HS-5 (cell line): ENCODE data around the gene ROCK2.
"Not testable (repeated sequence)": the region's sequence is repeated elsewhere in the genome, so short reads cannot be mapped to it uniquely, and the experiment has no call there.

Source experiments
- DNase-seq: peaks from one replicate; pipeline ENCODE4 v3.0.0-alpha.2; 2012; ENCODE audit warnings: low read depth

ROCK2 gene

DNA sequence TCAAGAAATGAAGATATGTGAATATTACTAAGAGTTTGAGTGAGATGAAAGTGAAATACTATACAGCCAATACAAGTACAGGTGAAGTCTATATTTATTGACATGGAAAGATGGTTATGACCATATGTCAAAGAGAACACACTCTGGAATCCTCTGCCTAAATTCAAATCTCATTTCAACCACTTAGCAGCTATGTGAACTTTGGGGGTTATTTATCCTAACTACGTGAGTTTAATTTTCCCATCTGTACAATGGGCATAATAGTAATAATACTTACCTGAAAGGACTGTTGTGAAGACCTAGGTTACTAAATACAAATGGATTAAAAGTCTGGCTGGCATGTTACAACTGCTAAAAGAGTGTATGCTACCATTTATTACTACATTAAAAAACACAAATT, 79.6 kb downstream of the ROCK2 start:
- no peak for DNase-seq

GRCh38 chr2:11264007-11264406, 80.4 kb downstream of the ROCK2 start:
- no peak for DNase-seq

DNA sequence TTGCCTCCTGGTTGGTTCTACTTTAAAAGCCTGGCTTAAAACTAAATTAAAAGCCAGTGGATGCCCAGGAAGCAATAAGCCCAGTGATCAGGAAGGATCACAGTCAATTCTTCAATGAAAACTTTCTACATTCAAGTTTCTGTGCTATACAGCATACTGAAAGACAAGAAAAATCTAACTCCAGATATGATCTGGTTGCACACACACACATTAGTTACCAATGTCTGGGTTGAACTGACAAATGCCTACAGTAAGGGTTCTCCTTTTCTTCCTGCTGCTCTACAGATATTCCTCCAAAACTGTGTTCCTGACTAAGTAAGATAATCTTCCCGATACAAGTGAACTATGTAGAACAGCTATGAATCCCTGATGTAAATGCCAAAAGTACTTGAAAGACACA, 81.3 kb downstream of the ROCK2 start:
- DNase-seq = no peak

- not testable (repeated sequence) for DNase-seq
These were observed 82.0 kb downstream of the ROCK2 start for GRCh38 chr2:11262438-11262837.

GRCh38 chr2:11261564-11261963, 82.9 kb downstream of the ROCK2 start:
- not testable (repeated sequence) for DNase-seq

GRCh38 chr2:11260979-11261378, 83.5 kb downstream of the ROCK2 start:
- no peak for DNase-seq

GRCh38 chr2:11257964-11258363, 86.5 kb downstream of the ROCK2 start:
- DNase-seq = no peak

GRCh38 chr2:11257078-11257477, 87.4 kb downstream of the ROCK2 start:
- DNase-seq = no peak

DNA sequence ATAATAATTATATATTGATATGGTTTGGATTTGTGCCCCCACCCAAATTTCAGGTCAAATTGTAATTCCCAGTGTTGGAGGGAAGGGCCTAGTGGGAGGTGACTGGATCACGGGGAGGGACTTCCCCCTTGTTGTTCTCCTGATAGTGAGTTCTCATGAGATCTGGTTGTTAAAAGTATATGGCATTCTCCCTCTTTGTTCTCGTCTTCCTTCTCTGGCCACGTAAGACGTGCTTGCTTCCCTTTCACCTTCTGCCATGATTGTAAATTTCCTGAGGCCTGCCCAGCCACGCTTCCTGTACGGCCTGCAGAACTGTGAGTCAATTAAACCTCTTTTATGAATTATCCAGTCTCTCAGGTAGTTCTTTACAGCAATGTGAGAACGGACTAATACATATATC, 88.3 kb downstream of the ROCK2 start:
- DNase-seq = no peak

GRCh38 chr2:11254100-11254536, 90.3 kb downstream of the ROCK2 start:
- DNase-seq = no peak

DNA sequence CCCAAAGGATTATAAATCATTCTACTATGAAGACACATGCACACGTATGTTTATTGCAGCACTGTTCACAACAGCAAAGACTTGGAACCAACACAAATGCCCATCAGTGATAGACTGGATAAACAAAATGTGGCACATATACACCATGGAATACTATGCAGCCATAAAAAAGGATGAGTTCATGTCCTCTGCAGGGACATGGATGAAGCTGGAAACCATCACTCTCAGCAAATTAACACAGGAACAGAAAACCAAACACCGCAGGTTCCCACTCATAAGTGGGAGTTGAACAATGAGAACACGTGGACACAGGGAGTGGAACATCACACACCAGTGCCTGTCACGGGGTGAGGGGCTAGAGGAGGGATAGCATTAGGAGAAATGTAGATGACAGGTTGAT, 92.0 kb downstream of the ROCK2 start:
- DNase-seq = not testable (repeated sequence)

GRCh38 chr2:11250400-11251196, 93.8 kb downstream of the ROCK2 start:
- DNase-seq = no peak

GRCh38 chr2:11245322-11245721, 99.1 kb downstream of the ROCK2 start:
- no peak for DNase-seq

- no peak for DNase-seq
These were observed 100.2 kb downstream of the ROCK2 start for GRCh38 chr2:11244091-11244826.

DNA sequence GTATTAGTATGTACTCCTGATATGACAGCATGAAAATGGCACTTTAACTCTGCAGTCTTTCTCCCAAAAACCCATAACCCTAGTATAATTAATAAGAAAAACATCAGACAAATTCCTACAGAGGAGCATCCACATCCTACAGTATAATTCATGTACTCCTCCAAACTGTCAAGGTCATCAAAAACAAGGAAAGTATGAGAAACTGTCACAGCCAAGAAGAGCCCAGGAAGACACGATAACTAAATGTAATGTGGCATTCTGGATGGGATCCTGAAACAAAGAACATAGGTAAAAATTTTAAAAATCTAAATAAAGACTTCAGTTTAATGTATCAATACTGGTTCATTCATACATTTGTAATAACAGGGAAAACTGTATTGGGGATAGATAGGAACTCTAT, 100.9 kb downstream of the ROCK2 start:
- no peak for DNase-seq

- DNase-seq = no peak
These were observed 101.8 kb downstream of the ROCK2 start for GRCh38 chr2:11242542-11243174.

GRCh38 chr2:11241412-11242203, 102.8 kb downstream of the ROCK2 start:
- no peak for DNase-seq

DNA sequence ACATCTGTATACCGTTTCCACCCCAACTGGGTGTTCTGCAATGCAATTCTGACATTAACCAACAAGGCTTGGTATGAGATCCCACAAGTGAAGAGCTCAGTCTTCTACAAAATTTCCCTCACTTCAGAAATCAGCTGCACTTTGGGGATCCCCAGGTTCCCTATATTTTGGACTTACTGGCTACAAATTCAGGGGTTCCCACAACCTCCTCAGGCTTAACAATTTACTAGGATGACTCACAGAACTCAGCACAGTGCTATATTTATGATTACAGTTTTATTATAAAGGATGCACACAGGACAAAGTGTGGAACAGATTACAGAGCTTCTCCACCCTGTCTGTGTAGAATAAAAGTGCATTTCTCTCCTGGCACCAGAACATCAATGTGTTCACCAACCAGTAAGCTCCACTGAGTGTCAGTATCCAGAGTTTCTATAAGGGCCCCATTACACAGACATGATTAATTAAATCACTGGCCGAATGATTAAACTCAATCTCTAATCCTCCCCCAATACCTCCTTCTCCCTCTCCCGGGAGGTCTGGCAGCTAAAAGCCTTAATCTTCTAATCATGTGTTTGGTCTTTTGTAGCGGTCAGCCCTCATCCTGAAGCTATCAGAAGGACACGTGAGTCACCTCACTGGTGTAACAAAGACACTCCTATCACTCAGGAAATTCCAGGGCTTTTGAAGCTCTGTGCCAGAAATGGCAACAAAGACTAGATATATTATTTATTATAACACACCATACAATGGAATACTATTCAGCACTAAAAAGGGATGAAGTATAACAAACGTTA, 104.6 kb downstream of the ROCK2 start:
- no peak for DNase-seq

- no peak for DNase-seq
These were observed 105.3 kb downstream of the ROCK2 start for GRCh38 chr2:11239147-11239546.

- no peak for DNase-seq
These were observed 107.3 kb downstream of the ROCK2 start for GRCh38 chr2:11237122-11237521.

- no peak for DNase-seq
These were observed 108.1 kb downstream of the ROCK2 start for GRCh38 chr2:11236335-11236734.
